ENCODE measurements around the gene ADRA2C.

Gene ADRA2C

DNA sequence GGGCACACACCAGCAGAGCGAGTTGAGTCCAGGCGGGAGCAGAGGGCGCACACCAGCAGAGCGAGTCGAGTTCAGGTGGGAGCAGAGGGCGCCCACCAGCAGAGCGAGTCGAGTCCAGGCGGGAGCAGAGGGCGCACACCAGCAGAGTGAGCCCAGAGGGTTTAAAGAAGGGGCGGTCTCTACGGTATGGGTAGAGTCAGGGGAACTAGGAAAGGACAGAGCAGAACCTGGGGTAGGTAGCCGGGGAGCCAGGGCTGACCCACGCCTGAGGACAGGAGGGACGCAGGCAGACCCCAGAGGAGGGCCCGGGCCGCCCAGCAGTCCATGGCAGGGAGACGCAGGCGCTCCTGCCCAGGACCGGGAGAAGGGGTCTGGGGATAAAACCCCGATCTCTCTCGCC is 22.0 kb upstream of the ADRA2C start:
- H3K36me3 ChIP-seq (ENCODE audit: insufficient read depth, insufficient read length, low read length), result no peaks in the 10 kb centered on the region
- peaks cover 10% of the 10 kb centered on the region; the same call in 1 of the 2 replicates for H3K9me3 ChIP-seq (ENCODE audit: insufficient read depth, low read length)
- DNase-seq (ENCODE audit: low read depth, low spot score), result no peak
- H3K4me3 ChIP-seq (ENCODE audit: insufficient read length, low read depth), result no peak overlapping the region
- no peak overlapping the region for H3K9ac ChIP-seq (ENCODE audit: insufficient read length, low read depth)
- H3K27me3 ChIP-seq (ENCODE audit: insufficient read depth, insufficient read length), result peaks cover 13% of the 10 kb centered on the region
- H3K4me1 ChIP-seq (ENCODE audit: insufficient read depth, insufficient read length), result peaks cover 4% of the 10 kb centered on the region
- TF ChIP-seq SUZ12 (IDR thresholded peaks at IDR 0.05; ENCODE audit: extremely low read depth, insufficient read depth, insufficient read length) (no peak), ZNF274 (IDR thresholded peaks at IDR 0.05; ENCODE audit: low read depth, low read length) (no peak), YY1 (IDR thresholded peaks at IDR 0.05; ENCODE audit: insufficient read depth, insufficient read length) (no peak)

- peaks cover 10% of the 10 kb centered on the region; the same call in 1 of the 2 replicates for H3K9me3 ChIP-seq (ENCODE audit: insufficient read depth, low read length)
- H3K9ac ChIP-seq (ENCODE audit: insufficient read length, low read depth), result no peak overlapping the region
- TF ChIP-seq ZNF274 (IDR thresholded peaks at IDR 0.05; ENCODE audit: low read depth, low read length) (no peak), YY1 (IDR thresholded peaks at IDR 0.05; ENCODE audit: insufficient read depth, insufficient read length) (no peak), SUZ12 (IDR thresholded peaks at IDR 0.05; ENCODE audit: extremely low read depth, insufficient read depth, insufficient read length) (no peak)
- H3K36me3 ChIP-seq (ENCODE audit: insufficient read depth, insufficient read length, low read length), result no peaks in the 10 kb centered on the region
- H3K4me3 ChIP-seq (ENCODE audit: insufficient read length, low read depth), result no peak overlapping the region
- peaks cover 13% of the 10 kb centered on the region for H3K27me3 ChIP-seq (ENCODE audit: insufficient read depth, insufficient read length)
- peaks cover 4% of the 10 kb centered on the region for H3K4me1 ChIP-seq (ENCODE audit: insufficient read depth, insufficient read length)
- DNase-seq (ENCODE audit: low read depth, low spot score), result no peak
These were observed 21.3 kb upstream of the ADRA2C start for GRCh38 chr4:3744901-3745300.

GRCh38 chr4:3745886-3746656 is 20.1 kb upstream of the ADRA2C start:
- Histone ChIP-seq H3K9ac (ENCODE audit: insufficient read length, low read depth) (no peak overlapping the region), H3K27me3 (ENCODE audit: insufficient read depth, insufficient read length) (peaks cover 9% of the 10 kb centered on the region), H3K36me3 (ENCODE audit: insufficient read depth, insufficient read length, low read length) (no peaks in the 10 kb centered on the region), H3K4me3 (ENCODE audit: insufficient read length, low read depth) (no peak overlapping the region), H3K4me1 (ENCODE audit: insufficient read depth, insufficient read length) (peaks cover 6% of the 10 kb centered on the region), H3K9me3 (ENCODE audit: insufficient read depth, low read length) (peaks cover 10% of the 10 kb centered on the region; the same call in 1 of the 2 replicates)
- TF ChIP-seq SUZ12 (IDR thresholded peaks at IDR 0.05; ENCODE audit: extremely low read depth, insufficient read depth, insufficient read length) (no peak), YY1 (IDR thresholded peaks at IDR 0.05; ENCODE audit: insufficient read depth, insufficient read length) (no peak), ZNF274 (IDR thresholded peaks at IDR 0.05; ENCODE audit: low read depth, low read length) (no peak)
- DNase-seq (ENCODE audit: low read depth, low spot score), result no peak

GRCh38 chr4:3746701-3747580 is 19.2 kb upstream of the ADRA2C start:
- H3K36me3 ChIP-seq (ENCODE audit: insufficient read depth, insufficient read length, low read length), result no peaks in the 10 kb centered on the region
- DNase-seq (ENCODE audit: low read depth, low spot score), result no peak
- no peak overlapping the region for H3K4me3 ChIP-seq (ENCODE audit: insufficient read length, low read depth)
- H3K9ac ChIP-seq (ENCODE audit: insufficient read length, low read depth), result no peak overlapping the region
- H3K27me3 ChIP-seq (ENCODE audit: insufficient read depth, insufficient read length), result peaks cover 7% of the 10 kb centered on the region
- peaks cover 6% of the 10 kb centered on the region for H3K4me1 ChIP-seq (ENCODE audit: insufficient read depth, insufficient read length)
- H3K9me3 ChIP-seq (ENCODE audit: insufficient read depth, low read length), result peaks cover 10% of the 10 kb centered on the region; the same call in 1 of the 2 replicates
- TF ChIP-seq SUZ12 (IDR thresholded peaks at IDR 0.05; ENCODE audit: extremely low read depth, insufficient read depth, insufficient read length) (no peak), YY1 (IDR thresholded peaks at IDR 0.05; ENCODE audit: insufficient read depth, insufficient read length) (no peak), ZNF274 (IDR thresholded peaks at IDR 0.05; ENCODE audit: low read depth, low read length) (no peak)

DNA sequence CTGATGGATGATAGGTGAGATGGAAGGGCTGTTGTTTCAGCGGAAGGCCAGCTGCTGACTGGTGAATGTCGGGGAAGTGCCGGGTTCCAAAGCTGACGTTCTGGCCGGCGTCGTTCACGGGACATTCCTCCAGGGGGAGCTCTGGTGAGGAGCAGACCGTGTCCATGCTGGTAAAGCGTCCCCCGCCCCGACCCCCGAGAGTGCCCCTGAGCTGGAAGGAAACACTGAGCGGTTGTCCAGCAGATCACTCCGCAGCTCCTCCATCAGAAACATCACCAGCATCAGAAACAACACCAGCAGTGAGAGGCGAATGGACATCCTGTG is 18.6 kb upstream of the ADRA2C start:
- Histone ChIP-seq H3K4me3 (ENCODE audit: insufficient read length, low read depth) (no peak overlapping the region), H3K36me3 (ENCODE audit: insufficient read depth, insufficient read length, low read length) (no peaks in the 10 kb centered on the region), H3K4me1 (ENCODE audit: insufficient read depth, insufficient read length) (peaks cover 8% of the 10 kb centered on the region), H3K9me3 (ENCODE audit: insufficient read depth, low read length) (peaks cover 6% of the 10 kb centered on the region; the same call in 1 of the 2 replicates), H3K9ac (ENCODE audit: insufficient read length, low read depth) (no peak overlapping the region), H3K27me3 (ENCODE audit: insufficient read depth, insufficient read length) (peaks cover 7% of the 10 kb centered on the region)
- TF ChIP-seq SUZ12 (IDR thresholded peaks at IDR 0.05; ENCODE audit: extremely low read depth, insufficient read depth, insufficient read length), result no peak
- no peak for TF ChIP-seq YY1 (IDR thresholded peaks at IDR 0.05; ENCODE audit: insufficient read depth, insufficient read length)
- no peak for TF ChIP-seq ZNF274 (IDR thresholded peaks at IDR 0.05; ENCODE audit: low read depth, low read length)
- no peak for DNase-seq (ENCODE audit: low read depth, low spot score)

DNA sequence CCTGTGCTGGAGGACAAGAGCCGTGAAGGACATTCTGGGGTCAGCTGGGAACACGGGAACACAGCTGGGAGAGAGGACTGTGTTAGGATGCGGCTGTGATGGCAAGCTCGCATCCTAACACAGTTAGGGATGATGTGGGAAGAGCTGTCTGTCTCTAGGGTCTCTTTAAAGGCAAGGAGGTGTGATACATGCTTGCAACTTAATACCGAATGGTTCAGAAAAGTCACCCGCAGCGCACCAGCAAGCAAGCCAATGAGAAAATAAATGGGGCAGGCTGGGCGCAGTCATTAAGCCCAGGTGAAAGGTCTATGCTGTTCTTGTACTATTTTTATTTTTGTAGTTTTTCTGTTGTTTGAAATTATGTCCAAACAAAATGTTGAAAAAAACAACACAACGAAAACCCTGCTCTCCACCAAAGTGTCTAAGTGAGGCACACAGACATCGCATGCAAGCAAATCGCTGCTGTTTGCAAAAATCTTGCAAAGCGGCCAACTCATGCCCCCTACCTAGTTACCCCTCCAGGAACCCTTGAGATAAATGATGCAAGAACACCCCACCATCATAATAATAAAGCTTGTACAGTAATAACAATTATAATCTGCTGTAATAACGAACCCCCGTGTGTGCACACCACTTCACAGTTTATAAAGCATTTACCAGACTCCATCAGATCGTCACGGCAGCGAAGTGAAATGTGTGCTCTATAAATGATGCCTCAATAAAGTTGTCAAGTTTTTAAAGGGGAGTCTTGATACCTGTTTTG is 17.9 kb upstream of the ADRA2C start:
- TF ChIP-seq SUZ12 (IDR thresholded peaks at IDR 0.05; ENCODE audit: extremely low read depth, insufficient read depth, insufficient read length) (no peak), YY1 (IDR thresholded peaks at IDR 0.05; ENCODE audit: insufficient read depth, insufficient read length) (no peak), ZNF274 (IDR thresholded peaks at IDR 0.05; ENCODE audit: low read depth, low read length) (no peak)
- Histone ChIP-seq H3K36me3 (ENCODE audit: insufficient read depth, insufficient read length, low read length) (no peaks in the 10 kb centered on the region), H3K27me3 (ENCODE audit: insufficient read depth, insufficient read length) (peaks cover 2% of the 10 kb centered on the region), H3K4me3 (ENCODE audit: insufficient read length, low read depth) (no peak overlapping the region), H3K4me1 (ENCODE audit: insufficient read depth, insufficient read length) (peaks cover 15% of the 10 kb centered on the region), H3K9me3 (ENCODE audit: insufficient read depth, low read length) (no peaks in the 10 kb centered on the region), H3K9ac (ENCODE audit: insufficient read length, low read depth) (no peak overlapping the region)
- no peak for DNase-seq (ENCODE audit: low read depth, low spot score)
